Thyroid gland (tissue), 4 donors: ENCODE measurements around the gene TMEM220. TPM values are rescaled to one million over a fixed set of nuclear protein-coding genes. Genes with fewer than 3 reads are reported as not detected.

Experiments
- DNase-seq, 2 donors: peaks; one replicate each; pipeline ENCODE4 v3.0.0-alpha.2; 2019
- H3K27ac ChIP-seq, 3 donors: fragments of 200-600 bp; sonication (generic); 1 replicate in 2 of 3; 2 replicates in 1 of 3; pipeline ENCODE4 v1.5.1; 2016 to 2019; ENCODE audit warnings: mild to moderate bottlenecking in 1 of 3, moderate library complexity in 1 of 3
- H3K27me3 ChIP-seq: fragments of 200-600 bp; sonication (generic); one replicate; pipeline ENCODE4 v1.5.1; 2019
- H3K36me3 ChIP-seq, 2 donors: fragments of 200-600 bp; sonication (generic); one replicate each; pipeline ENCODE4 v1.5.1; 2016 to 2019
- H3K4me1 ChIP-seq, 2 donors: fragments of 200-600 bp; sonication (generic); one replicate each; pipeline ENCODE4 v1.5.1; 2017 to 2019
- H3K4me3 ChIP-seq, 3 donors: fragments of 200-600 bp; sonication (generic); replicated peaks in 1 of 3; 1 replicate in 2 of 3; 2 replicates in 1 of 3; pipeline ENCODE4 v1.5.1; 2016; ENCODE audit warnings: mild to moderate bottlenecking in 1 of 3
- H3K9me3 ChIP-seq: fragments of 200-600 bp; sonication (generic); one replicate; pipeline ENCODE4 v1.5.1; 2017
- CTCF ChIP-seq, 6 experiments: fragments of 200-600 bp in 3 of 6; fragments of 450-650 bp in 3 of 6; sonication (generic) in 3 of 6; IDR thresholded peaks; one replicate each; pipeline ENCODE4 v1.5.1; 2016 to 2019; ENCODE audit warnings: antibody characterized with exemption in 6 of 6, mild to moderate bottlenecking in 2 of 6, inconsistent platforms in 1 of 6, moderate library complexity in 1 of 6
- POLR2A ChIP-seq, 2 donors: fragments of 450-650 bp; IDR thresholded peaks; one replicate each; pipeline ENCODE4 v1.6.1; 2017; ENCODE audit warnings: antibody characterized with exemption in 2 of 2, mild to moderate bottlenecking in 2 of 2, moderate library complexity in 1 of 2
- WGBS, 2 donors: methylation state at CpG; one replicate each; pipeline ENCODE4 v1.1.5; 2017; 5-methylcytosine and 5-hydroxymethylcytosine counted together
- intact Hi-C: fragments of 100-400 bp; cut with DNase I; formaldehyde crosslinking; loops from one replicate; pipeline ENCODE4 v1.15.1; 2023
- total RNA-seq, 4 donors: library from RNA; depleted of rRNA; stranded (reverse); fragments of >200 nt; gene quantifications; one replicate each; pipeline ENCODE4 v1.2.3, GENCODE V29; 2016

Gene TMEM220
- total RNA-seq, 4 donors from 2014 or later, result 13.1 to 17.6 (median 15.5) TPM

- Histone ChIP-seq H3K9me3 (no peaks in the 10 kb centered on the region), H3K4me3 (no peak overlapping the region), H3K4me1 (no peaks in the 10 kb centered on the region), H3K27me3 (no peaks in the 10 kb centered on the region), H3K27ac (no peak overlapping the region), H3K36me3 (no peaks in the 10 kb centered on the region)
- DNase-seq, result no peak
- TF ChIP-seq CTCF (IDR thresholded peaks at IDR 0.05) (no peak), POLR2A (IDR thresholded peaks at IDR 0.05) (no peak)
- WGBS, 2 donors, result 76 to 81% methylated on average over 4 of the region's 4 CpGs
- intact Hi-C loops, result loop anchor here (5.0 kb wide), 1 partner anchor 97 kb away; no protein-coding TSS in a partner anchor
Measured at GRCh38 chr17:10750210-10750609, 20.4 kb upstream of the TMEM220 start.

GRCh38 chr17:10748531-10749181, 18.8 kb upstream of the TMEM220 start:
- Histone ChIP-seq H3K36me3 (no peaks in the 10 kb centered on the region), H3K9me3 (no peaks in the 10 kb centered on the region), H3K27ac (no peak overlapping the region), H3K4me1 (no peaks in the 10 kb centered on the region), H3K27me3 (no peaks in the 10 kb centered on the region), H3K4me3 (no peak overlapping the region)
- intact Hi-C loops, result no loop called here
- WGBS, 2 donors, result 44 to 68% methylated on average over 8 of the region's 9 CpGs
- TF ChIP-seq CTCF (IDR thresholded peaks at IDR 0.05) (no peak), POLR2A (IDR thresholded peaks at IDR 0.05) (no peak)
- no peak for DNase-seq

- WGBS, 2 donors, result 66 to 70% methylated on average over 6 of the region's 6 CpGs
- intact Hi-C loops, result no loop called here
- TF ChIP-seq CTCF (IDR thresholded peaks at IDR 0.05) (no peak), POLR2A (IDR thresholded peaks at IDR 0.05) (no peak)
- H3K27ac ChIP-seq, result no peak overlapping the region
- H3K4me1 ChIP-seq, result no peaks in the 10 kb centered on the region
- H3K27me3 ChIP-seq, result no peaks in the 10 kb centered on the region
- no peaks in the 10 kb centered on the region for H3K9me3 ChIP-seq
- H3K36me3 ChIP-seq, result no peaks in the 10 kb centered on the region
- no peak overlapping the region for H3K4me3 ChIP-seq
- DNase-seq, result no peak
Measured at GRCh38 chr17:10745231-10745630, 15.4 kb upstream of the TMEM220 start.

GRCh38 chr17:10744501-10745000, 14.7 kb upstream of the TMEM220 start:
- DNase-seq, result no peak
- TF ChIP-seq POLR2A (IDR thresholded peaks at IDR 0.05) (no peak), CTCF (IDR thresholded peaks at IDR 0.05) (no peak)
- Histone ChIP-seq H3K4me3 (no peak overlapping the region), H3K36me3 (no peaks in the 10 kb centered on the region), H3K4me1 (no peaks in the 10 kb centered on the region), H3K27ac (no peak overlapping the region), H3K27me3 (no peaks in the 10 kb centered on the region), H3K9me3 (no peaks in the 10 kb centered on the region)
- WGBS, 2 donors, result 65 to 78% methylated on average over 7 of the region's 7 CpGs
- intact Hi-C loops, result no loop called here

- Histone ChIP-seq H3K4me3 (no peak overlapping the region), H3K27ac (no peak overlapping the region), H3K4me1 (no peaks in the 10 kb centered on the region), H3K27me3 (no peaks in the 10 kb centered on the region), H3K36me3 (no peaks in the 10 kb centered on the region), H3K9me3 (no peaks in the 10 kb centered on the region)
- 72 to 75% methylated on average over 8 of the region's 8 CpGs for WGBS, 2 donors
- TF ChIP-seq CTCF (IDR thresholded peaks at IDR 0.05) (no peak), POLR2A (IDR thresholded peaks at IDR 0.05) (no peak)
- intact Hi-C loops, result no loop called here
- DNase-seq, result no peak
Measured at GRCh38 chr17:10743316-10744009, 13.6 kb upstream of the TMEM220 start.
